GM06990 (cell line): ENCODE measurements around the gene CABLES2.
"Not testable (repeated sequence)": the region's sequence is repeated elsewhere in the genome, so short reads cannot be mapped to it uniquely, and the experiment has no call there.

Experiments
- DNase-seq: peaks from one replicate; pipeline ENCODE4 v3.0.0-alpha.2; 2011; ENCODE audit not compliant: insufficient read length; ENCODE audit errors: extremely low read depth
- H3K27me3 ChIP-seq: replicated peaks from 2 replicates; pipeline ENCODE4 v1.6.0; 2011; ENCODE audit warnings: low read length; ENCODE audit not compliant: control insufficient read depth, insufficient read depth
- H3K36me3 ChIP-seq: 2 replicates; pipeline ENCODE4 v1.5.1; 2011; ENCODE audit warnings: low read length; ENCODE audit not compliant: control insufficient read depth, insufficient read depth
- H3K4me3 ChIP-seq: replicated peaks from 2 replicates; pipeline ENCODE4 v1.5.1; 2011; ENCODE audit warnings: low read depth, mild to moderate bottlenecking, control low read depth, low read length
- CTCF ChIP-seq: IDR thresholded peaks from 2 replicates; pipeline ENCODE4 v1.5.1; 2011; ENCODE audit warnings: low read length, control low read depth, mild to moderate bottlenecking, inconsistent platforms; ENCODE audit not compliant: insufficient read depth, poor library complexity, severe bottlenecking

CABLES2 gene

GRCh38 chr20:62426699-62427131 lies 19.6 kb upstream of the CABLES2 start:
- no peak overlapping the region for H3K4me3 ChIP-seq
- H3K36me3 ChIP-seq, result no peaks in the 10 kb centered on the region
- DNase-seq, result no peak
- H3K27me3 ChIP-seq, result no peaks in the 10 kb centered on the region; the same call in 1 of the 2 replicates
- TF ChIP-seq CTCF, result no peak

GRCh38 chr20:62426059-62426348 lies 18.9 kb upstream of the CABLES2 start:
- DNase-seq, H3K36me3 ChIP-seq, H3K27me3 ChIP-seq, H3K4me3 ChIP-seq: not testable (repeated sequence)

GRCh38 chr20:62425281-62426058 lies 18.4 kb upstream of the CABLES2 start:
- no peak overlapping the region for H3K4me3 ChIP-seq
- no peak for DNase-seq
- TF ChIP-seq CTCF, result no peak
- H3K36me3 ChIP-seq, result no peaks in the 10 kb centered on the region
- H3K27me3 ChIP-seq, result no peaks in the 10 kb centered on the region; the same call in 1 of the 2 replicates

GRCh38 chr20:62424249-62425107 lies 17.4 kb upstream of the CABLES2 start:
- no peaks in the 10 kb centered on the region for H3K36me3 ChIP-seq
- no peaks in the 10 kb centered on the region; the same call in 1 of the 2 replicates for H3K27me3 ChIP-seq
- TF ChIP-seq CTCF, result no peak
- H3K4me3 ChIP-seq, result no peak overlapping the region
- no peak for DNase-seq

GRCh38 chr20:62423326-62423706 lies 16.2 kb upstream of the CABLES2 start:
- no peak for TF ChIP-seq CTCF
- H3K36me3 ChIP-seq, result no peaks in the 10 kb centered on the region
- no peaks in the 10 kb centered on the region; the same call in 1 of the 2 replicates for H3K27me3 ChIP-seq
- no peak overlapping the region for H3K4me3 ChIP-seq
- DNase-seq, result no peak

- Histone ChIP-seq H3K4me3 (no peak overlapping the region), H3K36me3 (no peaks in the 10 kb centered on the region), H3K27me3 (no peaks in the 10 kb centered on the region; the same call in 1 of the 2 replicates)
- DNase-seq, result no peak
- TF ChIP-seq CTCF, result no peak
Measured at GRCh38 chr20:62422636-62423325, 15.7 kb upstream of the CABLES2 start.
